Osteocyte (in vitro differentiated cells): ENCODE data around the gene RFX6. TPM values are rescaled to one million over a fixed set of nuclear protein-coding genes. Genes with fewer than 3 reads are reported as not detected.
A peak's percentile ranks its signal among the peaks of the same experiment; 100 is the strongest.

Source experiments
- DNase-seq: peaks from one replicate; pipeline ENCODE4 v3.0.0; 2021; ENCODE audit warnings: mixed read lengths; ENCODE audit not compliant: unreplicated experiment; ENCODE audit errors: extremely low spot score
- H3K27ac Mint-ChIP-seq: one replicate; pipeline ENCODE4 v1.8.0; 2021; ENCODE audit warnings: mild to moderate bottlenecking, mixed read lengths; ENCODE audit not compliant: unreplicated experiment
- H3K27me3 Mint-ChIP-seq: one replicate; pipeline ENCODE4 v1.8.0; 2021; ENCODE audit warnings: mixed read lengths; ENCODE audit not compliant: unreplicated experiment
- H3K36me3 Mint-ChIP-seq: one replicate; pipeline ENCODE4 v1.8.0; 2021; ENCODE audit warnings: mixed read lengths; ENCODE audit not compliant: unreplicated experiment
- H3K4me1 Mint-ChIP-seq: one replicate; pipeline ENCODE4 v1.8.0; 2021; ENCODE audit warnings: mixed read lengths; ENCODE audit not compliant: unreplicated experiment
- H3K4me3 Mint-ChIP-seq: one replicate; pipeline ENCODE4 v1.8.0; 2021; ENCODE audit warnings: mild to moderate bottlenecking, moderate library complexity, mixed read lengths; ENCODE audit not compliant: unreplicated experiment
- H3K9me3 Mint-ChIP-seq: one replicate; pipeline ENCODE4 v1.8.0; 2021; ENCODE audit warnings: mixed read lengths; ENCODE audit not compliant: unreplicated experiment
- CTCF ChIP-seq: fragments of 200-600 bp; sonication (generic); IDR thresholded peaks from 2 replicates; pipeline ENCODE4 v1.5.0; 2021; ENCODE audit warnings: antibody characterized with exemption, mild to moderate bottlenecking, moderate library complexity
- total RNA-seq: library from RNA; stranded (reverse); gene quantifications from 2 replicates; pipeline ENCODE4 v1.2.1, GENCODE V29; 2021

RFX6 gene
- total RNA-seq, 1 donor from 2014 or later: not detected

GRCh38 chr6:116840091-116840490, 37.0 kb upstream of the RFX6 start:
- Mint-ChIP-seq H3K27ac (no peak overlapping the region), H3K9me3 (no peaks in the 10 kb centered on the region), H3K27me3 (peaks cover 18% of the 10 kb centered on the region), H3K4me1 (no peaks in the 10 kb centered on the region), H3K4me3 (no peak overlapping the region), H3K36me3 (no peaks in the 10 kb centered on the region)
- TF ChIP-seq CTCF: no peak
- DNase-seq: no peak

GRCh38 chr6:116842459-116842858, 34.6 kb upstream of the RFX6 start:
- no peak overlapping the region for H3K27ac Mint-ChIP-seq
- DNase-seq: no peak
- no peaks in the 10 kb centered on the region for H3K36me3 Mint-ChIP-seq
- H3K4me1 Mint-ChIP-seq: no peaks in the 10 kb centered on the region
- no peaks in the 10 kb centered on the region for H3K9me3 Mint-ChIP-seq
- peaks cover 10% of the 10 kb centered on the region for H3K27me3 Mint-ChIP-seq
- H3K4me3 Mint-ChIP-seq: no peak overlapping the region
- no peak for TF ChIP-seq CTCF

- no peaks in the 10 kb centered on the region for H3K4me1 Mint-ChIP-seq
- peak; percentile 52 for TF ChIP-seq CTCF
- no peaks in the 10 kb centered on the region for H3K9me3 Mint-ChIP-seq
- H3K36me3 Mint-ChIP-seq: no peaks in the 10 kb centered on the region
- no peak for DNase-seq
- peaks cover 6% of the 10 kb centered on the region for H3K27me3 Mint-ChIP-seq
- H3K4me3 Mint-ChIP-seq: no peak overlapping the region
- H3K27ac Mint-ChIP-seq: no peak overlapping the region
Measured at GRCh38 chr6:116847227-116847626, 29.8 kb upstream of the RFX6 start.

GRCh38 chr6:116858060-116858459, 19.0 kb upstream of the RFX6 start:
- Mint-ChIP-seq H3K36me3 (no peaks in the 10 kb centered on the region), H3K27me3 (no peaks in the 10 kb centered on the region), H3K27ac (no peak overlapping the region), H3K9me3 (peaks cover 27% of the 10 kb centered on the region), H3K4me1 (no peaks in the 10 kb centered on the region), H3K4me3 (no peak overlapping the region)
- no peak for DNase-seq
- no peak for TF ChIP-seq CTCF

GRCh38 chr6:116859264-116859663, 17.8 kb upstream of the RFX6 start:
- no peak for DNase-seq
- H3K4me3 Mint-ChIP-seq: no peak overlapping the region
- no peak for TF ChIP-seq CTCF
- H3K36me3 Mint-ChIP-seq: no peaks in the 10 kb centered on the region
- H3K4me1 Mint-ChIP-seq: no peaks in the 10 kb centered on the region
- H3K9me3 Mint-ChIP-seq: peaks cover 24% of the 10 kb centered on the region
- no peak overlapping the region for H3K27ac Mint-ChIP-seq
- H3K27me3 Mint-ChIP-seq: no peaks in the 10 kb centered on the region
